Measurements from ENCODE around the gene FAM53B.

FAM53B gene

GRCh38 chr10:124731551-124731950 lies 12.6 kb downstream of the FAM53B start:
- Histone ChIP-seq H3K18ac (ENCODE audit: low read depth in 1 of 2, low read length in 2 of 2) (no peak overlapping the region), H3K27me3 (ENCODE audit: control insufficient read depth in 1 of 2, insufficient read depth in 1 of 2, low read length in 2 of 2) (no peaks in the 10 kb centered on the region), H3K4ac (ENCODE audit: low read depth in 1 of 2, low read length in 2 of 2) (peak overlapping the region in 1 of 2 experiments; percentile 6), H3K4me3 (ENCODE audit: insufficient read depth in 1 of 2, low read depth in 1 of 2, low read length in 2 of 2) (no peak overlapping the region), H3K4me1 (ENCODE audit: control insufficient read depth, insufficient read depth, low read depth, low read length) (peaks cover 9% of the 10 kb centered on the region), H3K36me3 (ENCODE audit: control insufficient read depth in 1 of 2, insufficient read depth in 2 of 2, low read depth in 1 of 2, low read length in 2 of 2) (peaks cover 0 to 27% of the 10 kb centered on the region in 2 experiments), H3K27ac (ENCODE audit: low read length, poor library complexity, severe bottlenecking) (no peak overlapping the region), H3K4me2 (ENCODE audit: low read length, poor library complexity, severe bottlenecking) (no peak overlapping the region), H2BK15ac (ENCODE audit: low read depth, poor library complexity, severe bottlenecking) (no peak overlapping the region), H3K9me3 (ENCODE audit: control insufficient read depth, low read length) (no peaks in the 10 kb centered on the region), H3K9ac (ENCODE audit: low read length) (no peak overlapping the region), H2AK5ac (ENCODE audit: low read length, severe bottlenecking) (no peak overlapping the region), H2BK5ac (ENCODE audit: low read depth, low read length, poor library complexity, severe bottlenecking) (no peak overlapping the region), H4K8ac (ENCODE audit: low read length) (no peak overlapping the region), H4K91ac (ENCODE audit: low read length) (peak overlapping the region; percentile 40), H3K79me1 (replicated peaks; ENCODE audit: low read length, poor library complexity, severe bottlenecking) (peaks cover 42% of the 10 kb centered on the region), H3K23ac (ENCODE audit: low read length in 2 of 2) (no peak overlapping the region), H2AFZ (ENCODE audit: low read depth, low read length) (no peak overlapping the region), H3K14ac (ENCODE audit: low read length in 2 of 2) (no peak overlapping the region), H2BK120ac (ENCODE audit: low read depth, low read length) (no peak overlapping the region), H2BK12ac (ENCODE audit: low read length in 2 of 2) (no peak overlapping the region)
- DNase-seq = no peak
- WGBS = 94% methylated on average over 9 of the region's 9 CpGs

GRCh38 chr10:124730790-124731189 lies 13.4 kb downstream of the FAM53B start:
- Histone ChIP-seq H3K9me3 (ENCODE audit: control insufficient read depth, low read length) (no peaks in the 10 kb centered on the region), H3K18ac (ENCODE audit: low read depth in 1 of 2, low read length in 2 of 2) (no peak overlapping the region), H2AFZ (ENCODE audit: low read depth, low read length) (no peak overlapping the region), H3K27me3 (ENCODE audit: control insufficient read depth in 1 of 2, insufficient read depth in 1 of 2, low read length in 2 of 2) (no peaks in the 10 kb centered on the region), H4K91ac (ENCODE audit: low read length) (no peak overlapping the region), H3K4me3 (ENCODE audit: insufficient read depth in 1 of 2, low read depth in 1 of 2, low read length in 2 of 2) (no peak overlapping the region), H3K4me1 (ENCODE audit: control insufficient read depth, insufficient read depth, low read depth, low read length) (peaks cover 3% of the 10 kb centered on the region), H3K79me1 (replicated peaks; ENCODE audit: low read length, poor library complexity, severe bottlenecking) (peaks cover 41% of the 10 kb centered on the region), H3K4ac (ENCODE audit: low read depth in 1 of 2, low read length in 2 of 2) (no peak overlapping the region), H2BK120ac (ENCODE audit: low read depth, low read length) (no peak overlapping the region), H4K8ac (ENCODE audit: low read length) (no peak overlapping the region), H2BK5ac (ENCODE audit: low read depth, low read length, poor library complexity, severe bottlenecking) (no peak overlapping the region), H3K14ac (ENCODE audit: low read length in 2 of 2) (no peak overlapping the region), H3K27ac (ENCODE audit: low read length, poor library complexity, severe bottlenecking) (no peak overlapping the region), H3K36me3 (ENCODE audit: control insufficient read depth in 1 of 2, insufficient read depth in 2 of 2, low read depth in 1 of 2, low read length in 2 of 2) (peaks cover 0 to 26% of the 10 kb centered on the region in 2 experiments), H2BK15ac (ENCODE audit: low read depth, poor library complexity, severe bottlenecking) (no peak overlapping the region), H2AK5ac (ENCODE audit: low read length, severe bottlenecking) (no peak overlapping the region), H2BK12ac (ENCODE audit: low read length in 2 of 2) (no peak overlapping the region), H3K4me2 (ENCODE audit: low read length, poor library complexity, severe bottlenecking) (no peak overlapping the region), H3K9ac (ENCODE audit: low read length) (no peak overlapping the region), H3K23ac (ENCODE audit: low read length in 2 of 2) (no peak overlapping the region)
- 69% methylated on average over 3 of the region's 3 CpGs for WGBS
- no peak for DNase-seq

GRCh38 chr10:124728830-124729661 lies 15.1 kb downstream of the FAM53B start:
- Histone ChIP-seq H3K18ac (ENCODE audit: low read depth in 1 of 2, low read length in 2 of 2) (no peak overlapping the region), H3K27ac (ENCODE audit: low read length, poor library complexity, severe bottlenecking) (no peak overlapping the region), H3K79me1 (replicated peaks; ENCODE audit: low read length, poor library complexity, severe bottlenecking) (peaks cover 43% of the 10 kb centered on the region), H3K36me3 (ENCODE audit: control insufficient read depth in 1 of 2, insufficient read depth in 2 of 2, low read depth in 1 of 2, low read length in 2 of 2) (peaks cover 0 to 25% of the 10 kb centered on the region in 2 experiments), H2AK5ac (ENCODE audit: low read length, severe bottlenecking) (no peak overlapping the region), H2BK12ac (ENCODE audit: low read length in 2 of 2) (no peak overlapping the region), H2BK15ac (ENCODE audit: low read depth, poor library complexity, severe bottlenecking) (no peak overlapping the region), H3K9ac (ENCODE audit: low read length) (no peak overlapping the region), H3K27me3 (ENCODE audit: control insufficient read depth in 1 of 2, insufficient read depth in 1 of 2, low read length in 2 of 2) (no peaks in the 10 kb centered on the region), H3K4me2 (ENCODE audit: low read length, poor library complexity, severe bottlenecking) (no peak overlapping the region), H3K4ac (ENCODE audit: low read depth in 1 of 2, low read length in 2 of 2) (no peak overlapping the region), H2AFZ (ENCODE audit: low read depth, low read length) (no peak overlapping the region), H2BK5ac (ENCODE audit: low read depth, low read length, poor library complexity, severe bottlenecking) (no peak overlapping the region), H4K8ac (ENCODE audit: low read length) (no peak overlapping the region), H4K91ac (ENCODE audit: low read length) (no peak overlapping the region), H3K4me1 (ENCODE audit: control insufficient read depth, insufficient read depth, low read depth, low read length) (peaks cover 6% of the 10 kb centered on the region), H3K9me3 (ENCODE audit: control insufficient read depth, low read length) (no peaks in the 10 kb centered on the region), H2BK120ac (ENCODE audit: low read depth, low read length) (no peak overlapping the region), H3K4me3 (ENCODE audit: insufficient read depth in 1 of 2, low read depth in 1 of 2, low read length in 2 of 2) (no peak overlapping the region), H3K23ac (ENCODE audit: low read length in 2 of 2) (no peak overlapping the region), H3K14ac (ENCODE audit: low read length in 2 of 2) (no peak overlapping the region)
- peak; percentile 10 for DNase-seq
- 72% methylated on average over 8 of the region's 8 CpGs for WGBS

- Histone ChIP-seq H3K9ac (ENCODE audit: low read length) (peak overlapping the region; percentile 49), H2AK5ac (ENCODE audit: low read length, severe bottlenecking) (no peak overlapping the region), H4K91ac (ENCODE audit: low read length) (no peak overlapping the region), H2BK15ac (ENCODE audit: low read depth, poor library complexity, severe bottlenecking) (no peak overlapping the region), H4K8ac (ENCODE audit: low read length) (no peak overlapping the region), H2AFZ (ENCODE audit: low read depth, low read length) (no peak overlapping the region), H3K4ac (ENCODE audit: low read depth in 1 of 2, low read length in 2 of 2) (no peak overlapping the region), H2BK12ac (ENCODE audit: low read length in 2 of 2) (no peak overlapping the region), H3K36me3 (ENCODE audit: control insufficient read depth in 1 of 2, insufficient read depth in 2 of 2, low read depth in 1 of 2, low read length in 2 of 2) (peaks cover 0 to 25% of the 10 kb centered on the region in 2 experiments), H2BK120ac (ENCODE audit: low read depth, low read length) (no peak overlapping the region), H3K4me2 (ENCODE audit: low read length, poor library complexity, severe bottlenecking) (no peak overlapping the region), H3K27ac (ENCODE audit: low read length, poor library complexity, severe bottlenecking) (no peak overlapping the region), H2BK5ac (ENCODE audit: low read depth, low read length, poor library complexity, severe bottlenecking) (no peak overlapping the region), H3K27me3 (ENCODE audit: control insufficient read depth in 1 of 2, insufficient read depth in 1 of 2, low read length in 2 of 2) (no peaks in the 10 kb centered on the region), H3K9me3 (ENCODE audit: control insufficient read depth, low read length) (no peaks in the 10 kb centered on the region), H3K23ac (ENCODE audit: low read length in 2 of 2) (peak overlapping the region in 1 of 2 experiments; percentile 38), H3K4me3 (ENCODE audit: insufficient read depth in 1 of 2, low read depth in 1 of 2, low read length in 2 of 2) (peak overlapping the region in 1 of 2 experiments; percentile 50), H3K18ac (ENCODE audit: low read depth in 1 of 2, low read length in 2 of 2) (no peak overlapping the region), H3K79me1 (replicated peaks; ENCODE audit: low read length, poor library complexity, severe bottlenecking) (peaks cover 37% of the 10 kb centered on the region), H3K4me1 (ENCODE audit: control insufficient read depth, insufficient read depth, low read depth, low read length) (peaks cover 6% of the 10 kb centered on the region), H3K14ac (ENCODE audit: low read length in 2 of 2) (peak overlapping the region in 1 of 2 experiments; percentile 28)
- DNase-seq = peak; percentile 15
- WGBS = 93% methylated on average over 12 of the region's 14 CpGs
These were observed 15.9 kb downstream of the FAM53B start for GRCh38 chr10:124728071-124728829.
